Upper lobe of left lung (tissue), 4 donors: ENCODE measurements around the gene WAS.

ENCODE experiments used
- EP300 ChIP-seq, 4 donors: sonication (generic); formaldehyde crosslinking; IDR thresholded peaks; one replicate each; pipeline ENCODE4 v1.5.1; 2017; ENCODE audit warnings: antibody characterized with exemption in 4 of 4, control low read depth in 2 of 4
- POLR2A ChIP-seq, 4 donors: fragments of 450-650 bp; IDR thresholded peaks; one replicate each; pipeline ENCODE4 v1.5.1; 2016 to 2017; ENCODE audit warnings: antibody characterized with exemption in 4 of 4, mild to moderate bottlenecking in 2 of 4
- POLR2AphosphoS5 ChIP-seq, 2 donors: sonication (generic); formaldehyde crosslinking; IDR thresholded peaks; one replicate each; pipeline ENCODE4 v1.5.1; 2017; ENCODE audit warnings: antibody characterized with exemption in 2 of 2
- TF ChIP-seq, protein P1 (sequence below), 6 experiments: fragments of 450-650 bp in 4 of 6; fragments of 200-600 bp in 2 of 6; sonication (generic) in 2 of 6; IDR thresholded peaks; one replicate each; pipeline ENCODE4 v1.5.1; 2016 to 2019; ENCODE audit warnings: antibody characterized with exemption in 6 of 6

GRCh38 chrX:48715876-48716502 lies 32.4 kb downstream of the WAS start:
- TF ChIP-seq, protein P1, sequence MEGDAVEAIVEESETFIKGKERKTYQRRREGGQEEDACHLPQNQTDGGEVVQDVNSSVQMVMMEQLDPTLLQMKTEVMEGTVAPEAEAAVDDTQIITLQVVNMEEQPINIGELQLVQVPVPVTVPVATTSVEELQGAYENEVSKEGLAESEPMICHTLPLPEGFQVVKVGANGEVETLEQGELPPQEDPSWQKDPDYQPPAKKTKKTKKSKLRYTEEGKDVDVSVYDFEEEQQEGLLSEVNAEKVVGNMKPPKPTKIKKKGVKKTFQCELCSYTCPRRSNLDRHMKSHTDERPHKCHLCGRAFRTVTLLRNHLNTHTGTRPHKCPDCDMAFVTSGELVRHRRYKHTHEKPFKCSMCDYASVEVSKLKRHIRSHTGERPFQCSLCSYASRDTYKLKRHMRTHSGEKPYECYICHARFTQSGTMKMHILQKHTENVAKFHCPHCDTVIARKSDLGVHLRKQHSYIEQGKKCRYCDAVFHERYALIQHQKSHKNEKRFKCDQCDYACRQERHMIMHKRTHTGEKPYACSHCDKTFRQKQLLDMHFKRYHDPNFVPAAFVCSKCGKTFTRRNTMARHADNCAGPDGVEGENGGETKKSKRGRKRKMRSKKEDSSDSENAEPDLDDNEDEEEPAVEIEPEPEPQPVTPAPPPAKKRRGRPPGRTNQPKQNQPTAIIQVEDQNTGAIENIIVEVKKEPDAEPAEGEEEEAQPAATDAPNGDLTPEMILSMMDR (IDR thresholded peaks at IDR 0.05) = no peak
- TF ChIP-seq POLR2A (IDR thresholded peaks at IDR 0.05) = no peak
- TF ChIP-seq POLR2AphosphoS5 (IDR thresholded peaks at IDR 0.05) = no peak
- no peak for TF ChIP-seq EP300 (IDR thresholded peaks at IDR 0.05)
